WTC11 (cell line): ENCODE measurements around the gene GIGYF1. TPM values are rescaled to one million over a fixed set of nuclear protein-coding genes. Genes with fewer than 3 reads are reported as not detected.

Source experiments
- ATAC-seq: fragments of 200-7000 bp; cut with Tn5 transposase; 2 replicates; pipeline ENCODE4 v1.10.0; 2021; ENCODE audit warnings: mild to moderate bottlenecking, moderate library complexity
- CTCF ChIA-PET: fragments of 300-600 bp; sonication (Branson Sonifier 250); formaldehyde crosslinking; loops from one replicate; lab custom pipeline; 2021; ENCODE audit warnings: antibody characterized with exemption; lab: Charles Lee
- POLR2A ChIA-PET: fragments of 350-600 bp; sonication (Branson Sonifier 250); formaldehyde crosslinking; loops from one replicate; lab custom pipeline; 2021; ENCODE audit warnings: antibody characterized with exemption; lab: Charles Lee
- DNase-seq: peaks from one replicate; pipeline ENCODE4 v3.0.0; 2021; ENCODE audit warnings: low spot score
- H3K27ac Mint-ChIP-seq: 2 replicates; pipeline ENCODE4 v1.8.0; 2021; ENCODE audit warnings: mixed read lengths
- H3K27me3 Mint-ChIP-seq: 2 replicates; pipeline ENCODE4 v1.8.0; 2021; ENCODE audit warnings: low read depth, mild to moderate bottlenecking, moderate library complexity, mixed read lengths
- H3K36me3 Mint-ChIP-seq: 2 replicates; pipeline ENCODE4 v1.8.0; 2021; ENCODE audit warnings: mixed read lengths
- H3K4me1 Mint-ChIP-seq: 2 replicates; pipeline ENCODE4 v1.8.0; 2022; ENCODE audit warnings: mixed read lengths
- H3K4me3 Mint-ChIP-seq: 2 replicates; pipeline ENCODE4 v1.8.0; 2021; ENCODE audit warnings: mild to moderate bottlenecking, moderate library complexity, mixed read lengths
- H3K9me3 Mint-ChIP-seq: 2 replicates; pipeline ENCODE4 v1.8.0; 2021; ENCODE audit warnings: mixed read lengths
- AFF4 ChIP-seq: sonication (generic); formaldehyde crosslinking; IDR thresholded peaks from 2 replicates; pipeline ENCODE4 v1.8.1; 2023; ENCODE audit warnings: mild to moderate bottlenecking, missing genetic modification reagents, borderline replicate concordance
- CBFB ChIP-seq: sonication (generic); formaldehyde crosslinking; IDR thresholded peaks from 2 replicates; pipeline ENCODE4 v1.8.1; 2022; ENCODE audit warnings: mild to moderate bottlenecking, low read depth, missing genetic modification reagents
- CDX4 ChIP-seq: fragments of 250-450 bp; sonication (Bioruptor Pico); IDR thresholded peaks from 2 replicates; pipeline ENCODE4 v1.9.0; 2021; ENCODE audit warnings: moderate library complexity, mild to moderate bottlenecking, inconsistent platforms, borderline replicate concordance
- ETV6 ChIP-seq: sonication (generic); formaldehyde crosslinking; IDR thresholded peaks from 2 replicates; pipeline ENCODE4 v1.8.1; 2022; ENCODE audit warnings: mild to moderate bottlenecking, missing genetic modification reagents
- FOXJ3 ChIP-seq: sonication (generic); formaldehyde crosslinking; IDR thresholded peaks from 2 replicates; pipeline ENCODE4 v1.9.0; 2021; ENCODE audit warnings: missing genetic modification reagents, mild to moderate bottlenecking, borderline replicate concordance
- KAT7 ChIP-seq: sonication (generic); formaldehyde crosslinking; IDR thresholded peaks from 2 replicates; pipeline ENCODE4 v1.8.1; 2023; ENCODE audit warnings: missing genetic modification reagents, mild to moderate bottlenecking, borderline replicate concordance
- NFATC4 ChIP-seq: fragments of 250-450 bp; sonication (Bioruptor Pico); IDR thresholded peaks from 2 replicates; pipeline ENCODE4 v1.9.0; 2021; ENCODE audit warnings: mild to moderate bottlenecking
- NFYB ChIP-seq: sonication (generic); formaldehyde crosslinking; conservative IDR thresholded peaks from 2 replicates; pipeline ENCODE4 v1.8.0; 2022; ENCODE audit warnings: low read depth, missing genetic modification reagents
- SMAD4 ChIP-seq: sonication (generic); formaldehyde crosslinking; IDR thresholded peaks from 2 replicates; pipeline ENCODE4 v1.8.0; 2022; ENCODE audit warnings: mild to moderate bottlenecking, missing genetic modification reagents
- SP1 ChIP-seq: sonication (generic); formaldehyde crosslinking; conservative IDR thresholded peaks from 2 replicates; pipeline ENCODE4 v1.8.1; 2022; ENCODE audit warnings: missing genetic modification reagents
- TEAD1 ChIP-seq: sonication (generic); formaldehyde crosslinking; IDR thresholded peaks from 2 replicates; pipeline ENCODE4 v1.8.0; 2022; ENCODE audit warnings: mild to moderate bottlenecking, missing genetic modification reagents
- TEAD4 ChIP-seq: sonication (generic); formaldehyde crosslinking; IDR thresholded peaks from 2 replicates; pipeline ENCODE4 v1.8.0; 2022; ENCODE audit warnings: mild to moderate bottlenecking, missing genetic modification reagents
- TP53 ChIP-seq: sonication (generic); formaldehyde crosslinking; IDR thresholded peaks from 2 replicates; pipeline ENCODE4 v1.8.1; 2023; ENCODE audit warnings: mild to moderate bottlenecking, missing genetic modification reagents
- USF2 ChIP-seq: sonication (generic); formaldehyde crosslinking; IDR thresholded peaks from 2 replicates; pipeline ENCODE4 v1.8.1; 2023; ENCODE audit warnings: mild to moderate bottlenecking, missing genetic modification reagents, moderate library complexity
- ZBTB21 ChIP-seq: sonication (generic); formaldehyde crosslinking; IDR thresholded peaks from 2 replicates; pipeline ENCODE4 v1.8.1; 2023; ENCODE audit warnings: mild to moderate bottlenecking, missing genetic modification reagents, borderline replicate concordance
- ZNF121 ChIP-seq: sonication (generic); formaldehyde crosslinking; IDR thresholded peaks from 2 replicates; pipeline ENCODE4 v1.8.0; 2023; ENCODE audit warnings: missing genetic modification reagents
- ZNF219 ChIP-seq: sonication (generic); formaldehyde crosslinking; IDR thresholded peaks from 2 replicates; pipeline ENCODE4 v1.8.0; 2023; ENCODE audit warnings: missing genetic modification reagents, mild to moderate bottlenecking, borderline replicate concordance
- ZNF317 ChIP-seq: sonication (generic); formaldehyde crosslinking; IDR thresholded peaks from 2 replicates; pipeline ENCODE4 v1.8.1; 2023; ENCODE audit warnings: low read depth, mild to moderate bottlenecking, moderate library complexity, missing genetic modification reagents, borderline replicate concordance
- total RNA-seq: library from RNA; stranded (reverse); gene quantifications from 3 replicates; pipeline ENCODE4 v1.2.3, GENCODE V29; 2021
- TF ChIP-seq, protein P1 (sequence below): sonication (generic); formaldehyde crosslinking; IDR thresholded peaks from 2 replicates; pipeline ENCODE4 v1.8.1; 2023; ENCODE audit warnings: mild to moderate bottlenecking, missing genetic modification reagents

GIGYF1 gene
- total RNA-seq, 1 experiment from 2014 or later, result 130 TPM

GRCh38 chr7:100676501-100677306, 17.3 kb downstream of the GIGYF1 start:
- Mint-ChIP-seq H3K27me3 (peaks cover 15% of the 10 kb centered on the region), H3K4me1 (peaks cover 11% of the 10 kb centered on the region), H3K27ac (peak overlapping the region; percentile 95), H3K36me3 (peaks cover 14% of the 10 kb centered on the region), H3K4me3 (peak overlapping the region; percentile 73), H3K9me3 (no peaks in the 10 kb centered on the region)
- CTCF ChIA-PET, result interaction anchor here (0.6 to 4.1 kb wide), 8 partner anchors 13 to 119 kb away, joined by 3 to 18 read pairs (median 4); no protein-coding TSS in a partner anchor
- POLR2A ChIA-PET, result interaction anchor here (0.5 to 1.4 kb wide), 3 partner anchors 12 to 44 kb away, joined by 3 to 4 read pairs (median 3); no protein-coding TSS in a partner anchor
- TF ChIP-seq AFF4 (no peak), SP1 (no peak), ZNF121 (peak; percentile 84), TP53 (CRISPR knock-in tag) (no peak)
- DNase-seq, result no peak
- no peak for ATAC-seq

DNA sequence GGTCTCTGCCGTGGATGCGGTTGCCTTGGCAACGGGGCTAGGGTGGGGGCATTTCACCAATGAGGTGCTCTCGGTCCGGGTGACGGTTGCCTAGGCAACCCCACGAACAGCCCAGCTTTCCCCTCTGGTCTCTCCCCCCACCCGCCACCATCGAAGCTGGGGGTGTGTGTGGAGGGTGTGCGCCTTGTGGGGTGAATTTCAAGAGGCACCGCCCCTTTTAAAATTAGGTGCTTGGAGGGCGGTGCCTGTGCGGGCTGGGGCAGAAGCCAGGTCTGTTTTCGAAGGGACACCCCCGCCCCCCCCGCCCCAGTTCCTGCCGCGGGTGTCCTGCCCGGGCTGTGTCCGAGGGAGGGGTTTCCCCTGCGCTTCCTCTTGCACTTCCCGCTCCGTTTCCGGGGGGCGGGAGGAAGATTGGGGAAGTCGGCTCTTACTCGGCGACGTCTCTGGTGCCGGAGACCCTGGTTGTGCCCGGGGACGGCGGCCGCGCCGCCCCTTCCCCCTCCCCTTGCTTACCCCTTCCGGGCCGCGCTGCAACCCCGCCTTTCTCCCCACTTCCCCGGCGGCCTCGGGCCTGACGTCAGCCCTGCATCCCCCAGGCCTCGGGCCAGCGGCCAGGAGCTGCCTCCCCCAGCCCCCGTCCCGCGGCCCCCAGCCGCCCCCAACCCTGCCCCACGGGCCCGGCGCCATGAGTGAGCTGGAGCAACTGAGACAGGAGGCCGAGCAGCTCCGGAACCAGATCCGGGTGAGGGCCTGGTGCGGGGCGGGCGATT, 18.3 kb downstream of the GIGYF1 start:
- Mint-ChIP-seq H3K9me3 (no peaks in the 10 kb centered on the region), H3K27me3 (peaks cover 23% of the 10 kb centered on the region), H3K4me3 (peak overlapping the region; percentile 73), H3K27ac (no peak overlapping the region), H3K4me1 (peaks cover 11% of the 10 kb centered on the region), H3K36me3 (peaks cover 14% of the 10 kb centered on the region)
- TF ChIP-seq ETV6 (CRISPR knock-in tag) (peak; percentile 99), SP1 (peak; percentile 37; the same call in 1 of the 2 replicates), CDX4 (CRISPR knock-in tag) (no peak), NFYB (CRISPR knock-in tag) (no peak), TEAD4 (CRISPR knock-in tag) (no peak)
- TF ChIP-seq, protein P1, sequence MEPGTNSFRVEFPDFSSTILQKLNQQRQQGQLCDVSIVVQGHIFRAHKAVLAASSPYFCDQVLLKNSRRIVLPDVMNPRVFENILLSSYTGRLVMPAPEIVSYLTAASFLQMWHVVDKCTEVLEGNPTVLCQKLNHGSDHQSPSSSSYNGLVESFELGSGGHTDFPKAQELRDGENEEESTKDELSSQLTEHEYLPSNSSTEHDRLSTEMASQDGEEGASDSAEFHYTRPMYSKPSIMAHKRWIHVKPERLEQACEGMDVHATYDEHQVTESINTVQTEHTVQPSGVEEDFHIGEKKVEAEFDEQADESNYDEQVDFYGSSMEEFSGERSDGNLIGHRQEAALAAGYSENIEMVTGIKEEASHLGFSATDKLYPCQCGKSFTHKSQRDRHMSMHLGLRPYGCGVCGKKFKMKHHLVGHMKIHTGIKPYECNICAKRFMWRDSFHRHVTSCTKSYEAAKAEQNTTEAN (CRISPR knock-in tag), result no peak
- ATAC-seq (peak; percentile 32), DNase-seq (peak; percentile 75)
- CTCF ChIA-PET, result interaction anchor here (0.6 to 4.1 kb wide), 7 partner anchors 14 to 120 kb away, joined by 3 to 18 read pairs (median 5); no protein-coding TSS in a partner anchor
- POLR2A ChIA-PET, result no interaction called here

GRCh38 chr7:100675105-100675451, 19.0 kb downstream of the GIGYF1 start:
- ATAC-seq (no peak), DNase-seq (no peak)
- Mint-ChIP-seq H3K27ac (no peak overlapping the region), H3K4me1 (peaks cover 8% of the 10 kb centered on the region), H3K9me3 (no peaks in the 10 kb centered on the region), H3K36me3 (peaks cover 11% of the 10 kb centered on the region), H3K27me3 (peaks cover 29% of the 10 kb centered on the region), H3K4me3 (peak overlapping the region; percentile 88)
- ChIA-PET CTCF (interaction anchor here (0.5 to 4.1 kb wide), 12 partner anchors 8 to 153 kb away, joined by 3 to 18 read pairs (median 4); partner anchors contain the start of genes GIGYF1, MOSPD3 and POP7), POLR2A (interaction anchor here (0.6 to 1.2 kb wide), 3 partner anchors 10 to 229 kb away, joined by 3 to 12 read pairs (median 4); partner anchors contain the start of gene FBXO24)
- TF ChIP-seq ZNF219 (no peak), ZBTB21 (CRISPR knock-in tag) (no peak), USF2 (no peak), FOXJ3 (no peak), TEAD1 (no peak), KAT7 (CRISPR knock-in tag) (no peak), CBFB (CRISPR knock-in tag) (no peak), SMAD4 (CRISPR knock-in tag) (no peak), NFATC4 (CRISPR knock-in tag) (no peak), CDX4 (CRISPR knock-in tag) (no peak), ZNF317 (CRISPR knock-in tag) (no peak), ZNF121 (no peak)
